HG03045 (cell line): ENCODE results near the gene RNF220.

Experiments used
- ATAC-seq: cut with Tn5 transposase; IDR thresholded peaks from one replicate; pipeline ENCODE4 v1.9.1; 2021; ENCODE audit warnings: mild to moderate bottlenecking, moderate library complexity; ENCODE audit not compliant: unreplicated experiment

Gene RNF220

GRCh38 chr1:44631333-44631646 lies 226.2 kb downstream of the RNF220 start:
- no peak for ATAC-seq

- peak; percentile 53 for ATAC-seq
Measured at GRCh38 chr1:44631647-44632539, 226.8 kb downstream of the RNF220 start.

- no peak for ATAC-seq
Measured at GRCh38 chr1:44632598-44632997, 227.5 kb downstream of the RNF220 start.

GRCh38 chr1:44634606-44635189 lies 229.6 kb downstream of the RNF220 start:
- ATAC-seq = no peak

GRCh38 chr1:44635439-44635838 lies 230.4 kb downstream of the RNF220 start:
- ATAC-seq = no peak

GRCh38 chr1:44636083-44636687 lies 231.1 kb downstream of the RNF220 start:
- ATAC-seq = no peak

GRCh38 chr1:44636688-44637598 lies 231.9 kb downstream of the RNF220 start:
- ATAC-seq = no peak

- ATAC-seq = no peak
Measured at GRCh38 chr1:44637702-44638411, 232.8 kb downstream of the RNF220 start.

GRCh38 chr1:44640200-44640853 lies 235.3 kb downstream of the RNF220 start:
- no peak for ATAC-seq

GRCh38 chr1:44641126-44642102 lies 236.4 kb downstream of the RNF220 start:
- ATAC-seq = no peak

GRCh38 chr1:44642255-44642654 lies 237.2 kb downstream of the RNF220 start:
- ATAC-seq = no peak

GRCh38 chr1:44642925-44643324 lies 237.9 kb downstream of the RNF220 start:
- no peak for ATAC-seq

- no peak for ATAC-seq
Measured at GRCh38 chr1:44643721-44644334, 238.8 kb downstream of the RNF220 start.

GRCh38 chr1:44644806-44645205 lies 239.8 kb downstream of the RNF220 start:
- ATAC-seq = no peak

- no peak for ATAC-seq
Measured at GRCh38 chr1:44645476-44646244, 240.6 kb downstream of the RNF220 start.

GRCh38 chr1:44646261-44647110 lies 241.4 kb downstream of the RNF220 start:
- no peak for ATAC-seq

- no peak for ATAC-seq
Measured at GRCh38 chr1:44647896-44648295, 242.8 kb downstream of the RNF220 start.
